ENCODE results near the gene PHAF1.
"Not testable (repeated sequence)": the region's sequence is repeated elsewhere in the genome, so short reads cannot be mapped to it uniquely, and the experiment has no call there.

Gene PHAF1

GRCh38 chr16:67115639-67116038 is 5.9 kb downstream of the PHAF1 start:
- Histone ChIP-seq H3K36me3 (peaks cover 7% of the 10 kb centered on the region; the same call in 1 of the 2 replicates), H3K4me3 (ENCODE audit: low read depth, low read length) (no peak overlapping the region), H3K27me3 (no peaks in the 10 kb centered on the region), H3K9me3 (no peaks in the 10 kb centered on the region), H3K4me1 (no peaks in the 10 kb centered on the region; the same call in 1 of the 2 replicates)
- TF ChIP-seq CTCF (IDR thresholded peaks at IDR 0.05; ENCODE audit: low read depth, low read length) = no peak
- no peak for DNase-seq

- DNase-seq = no peak
- Histone ChIP-seq H3K36me3 (peaks cover 15% of the 10 kb centered on the region), H3K4me1 (no peaks in the 10 kb centered on the region; the same call in 1 of the 2 replicates), H3K9me3 (no peaks in the 10 kb centered on the region), H3K4me3 (ENCODE audit: low read depth, low read length) (no peak overlapping the region), H3K27me3 (no peaks in the 10 kb centered on the region)
- no peak for TF ChIP-seq CTCF (IDR thresholded peaks at IDR 0.05; ENCODE audit: low read depth, low read length)
These were observed 6.9 kb downstream of the PHAF1 start for GRCh38 chr16:67116388-67117311.

- Histone ChIP-seq H3K27me3 (no peaks in the 10 kb centered on the region), H3K36me3 (peaks cover 21% of the 10 kb centered on the region), H3K9me3 (no peaks in the 10 kb centered on the region; the same call in 1 of the 2 replicates), H3K4me3 (ENCODE audit: low read depth, low read length) (no peak overlapping the region), H3K4me1 (no peaks in the 10 kb centered on the region; the same call in 1 of the 2 replicates)
- DNase-seq = no peak
- no peak for TF ChIP-seq CTCF (IDR thresholded peaks at IDR 0.05; ENCODE audit: low read depth, low read length)
These were observed 8.0 kb downstream of the PHAF1 start for GRCh38 chr16:67117716-67118115.

- no peak for TF ChIP-seq CTCF (IDR thresholded peaks at IDR 0.05; ENCODE audit: low read depth, low read length)
- H3K4me3 ChIP-seq (ENCODE audit: low read depth, low read length) = no peak overlapping the region
- H3K36me3 ChIP-seq = peaks cover 27% of the 10 kb centered on the region
- no peaks in the 10 kb centered on the region for H3K4me1 ChIP-seq
- H3K27me3 ChIP-seq = no peaks in the 10 kb centered on the region
- H3K9me3 ChIP-seq = no peaks in the 10 kb centered on the region; the same call in 1 of the 2 replicates
- no peak for DNase-seq
These were observed 10.3 kb downstream of the PHAF1 start for GRCh38 chr16:67120025-67120424.

GRCh38 chr16:67122799-67123198 is 13.1 kb downstream of the PHAF1 start:
- H3K9me3 ChIP-seq; H3K4me3 ChIP-seq (ENCODE audit: low read depth, low read length); DNase-seq; H3K4me1 ChIP-seq; H3K27me3 ChIP-seq: not testable (repeated sequence)
- H3K36me3 ChIP-seq = peaks cover 34% of the 10 kb centered on the region

GRCh38 chr16:67128417-67128816 is 18.7 kb downstream of the PHAF1 start:
- Histone ChIP-seq H3K36me3 (peaks cover 25% of the 10 kb centered on the region), H3K4me1 (no peaks in the 10 kb centered on the region), H3K4me3 (ENCODE audit: low read depth, low read length) (no peak overlapping the region), H3K9me3 (no peaks in the 10 kb centered on the region), H3K27me3 (no peaks in the 10 kb centered on the region)
- TF ChIP-seq CTCF (IDR thresholded peaks at IDR 0.05; ENCODE audit: low read depth, low read length) = no peak
- DNase-seq = no peak
